HG03095 (cell line): Measurements from ENCODE around the gene NFRKB.

Source experiments
- ATAC-seq: cut with Tn5 transposase; IDR thresholded peaks from one replicate; pipeline ENCODE4 v1.9.1; 2021; ENCODE audit warnings: moderate library complexity; ENCODE audit not compliant: unreplicated experiment

Gene NFRKB

DNA sequence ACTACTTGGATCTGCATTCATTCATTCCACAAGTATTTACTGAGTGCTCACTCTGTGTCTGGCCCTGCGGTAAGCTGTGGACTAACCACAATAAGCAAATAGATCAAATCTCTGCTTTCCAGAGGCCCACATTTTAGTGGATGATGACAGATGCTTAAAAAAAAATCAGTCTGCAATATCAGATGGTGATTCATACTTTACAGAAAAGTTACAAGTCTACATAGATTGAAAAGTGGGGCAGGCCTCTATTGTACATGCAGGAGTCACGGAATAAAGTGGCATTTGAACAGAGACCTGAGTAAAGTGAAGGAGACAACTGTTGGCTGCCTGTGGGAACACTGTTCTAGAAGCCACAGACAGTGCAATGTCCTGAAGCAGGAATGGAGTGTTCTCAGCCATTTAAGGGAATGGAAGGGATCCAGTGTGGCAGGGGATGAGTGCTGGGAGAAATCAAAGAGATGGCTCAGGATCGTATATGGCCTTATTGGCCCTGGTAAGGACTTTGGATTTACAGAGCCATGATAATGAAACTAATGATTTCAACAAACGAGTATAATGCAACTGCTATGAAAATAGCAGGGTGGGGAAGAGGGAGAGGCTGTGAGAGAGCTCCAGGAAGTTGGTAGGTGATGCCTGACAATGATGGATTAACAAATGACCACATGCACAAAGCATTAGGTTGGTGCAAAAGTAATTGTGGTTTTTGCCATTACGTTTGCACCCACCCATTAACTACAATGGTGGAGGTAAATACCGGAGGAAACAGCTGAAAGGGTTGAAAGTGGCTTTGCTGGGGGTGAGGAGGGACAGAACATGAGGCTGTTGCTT lies 48.7 kb downstream of the NFRKB start:
- ATAC-seq = no peak
